Measurements from ENCODE around the gene HSD3B1. TPM values are rescaled to one million over a fixed set of nuclear protein-coding genes. Genes with fewer than 3 reads are reported as not detected.
A peak's percentile ranks its signal among the peaks of the same experiment; 100 is the strongest.

The HSD3B1 gene
- not detected for polyA plus RNA-seq (2012; ENCODE audit: insufficient read depth, insufficient read length)

DNA sequence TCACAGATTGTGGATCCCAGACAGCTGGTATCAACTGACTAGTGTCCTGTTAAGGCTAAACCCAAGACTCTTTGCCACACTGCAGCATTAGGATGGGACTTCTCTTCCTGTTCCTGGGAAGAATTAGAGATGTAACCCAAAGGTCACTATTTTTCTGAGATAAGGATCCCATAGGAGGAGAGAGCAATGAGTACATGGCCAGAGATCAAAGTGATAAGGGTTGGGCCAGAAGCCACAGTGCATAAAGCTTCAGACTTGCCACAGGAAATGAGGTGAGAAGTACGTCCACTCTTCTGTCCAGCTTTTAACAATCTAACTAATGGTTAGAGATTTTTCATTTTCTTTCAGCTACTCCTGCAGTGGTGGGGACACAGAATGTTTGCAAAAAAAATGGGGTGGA lies at the start of gene HSD3B1:
Gene HSD3B1, plus strand, starts transcription at position 270 of the 400 bp plus-strand sequence. CDS start 267 bp downstream, outside the sequence.
- no peak within 1 kb of the TSS for H3K4me3 ChIP-seq (ENCODE audit: low read length)
- DNase-seq (ENCODE audit: low read depth, low spot score), result no peak

DNA sequence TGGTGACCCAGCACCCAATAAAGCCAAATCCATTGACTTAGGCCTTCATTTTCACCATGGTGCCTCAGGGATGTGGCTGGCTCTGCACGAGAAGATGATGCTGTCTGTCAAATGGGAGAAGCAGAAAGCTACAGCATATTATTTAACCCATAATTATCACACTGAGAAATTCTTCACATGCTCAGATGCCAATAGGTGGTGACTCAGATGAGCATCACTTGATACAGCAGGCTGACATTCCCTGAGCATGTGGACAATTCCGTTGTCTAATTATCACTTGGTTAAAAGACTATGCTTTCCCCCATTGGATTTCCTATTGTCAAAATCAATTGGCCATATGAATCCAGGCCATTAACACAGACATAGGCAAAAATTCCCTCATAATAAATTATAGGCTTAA lies 44.0 kb upstream of the HSD3B1 start:
- DNase-seq (ENCODE audit: low read depth, low spot score), result no peak
- no peak overlapping the region for H3K4me3 ChIP-seq (ENCODE audit: low read length)

DNA sequence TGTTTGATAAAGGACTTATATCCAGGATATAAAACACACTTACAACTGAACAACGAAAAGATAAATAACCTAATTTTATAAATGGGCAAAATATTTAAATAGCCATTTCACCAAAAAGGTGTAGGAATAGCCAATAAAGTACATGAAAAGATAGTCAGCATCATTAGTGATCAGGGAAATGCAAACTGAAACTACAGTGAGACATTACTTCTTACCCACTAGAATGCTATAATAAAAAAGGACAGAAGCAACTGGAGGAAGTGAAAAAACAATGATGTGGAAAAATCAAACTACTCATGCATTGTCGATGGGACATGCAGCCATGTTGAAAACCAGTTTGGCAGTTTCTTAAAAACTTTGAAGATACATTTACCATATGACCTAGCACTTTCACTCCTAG lies 43.4 kb upstream of the HSD3B1 start:
- DNase-seq (ENCODE audit: low read depth, low spot score), result no peak
- H3K4me3 ChIP-seq (ENCODE audit: low read length), result no peak overlapping the region

DNA sequence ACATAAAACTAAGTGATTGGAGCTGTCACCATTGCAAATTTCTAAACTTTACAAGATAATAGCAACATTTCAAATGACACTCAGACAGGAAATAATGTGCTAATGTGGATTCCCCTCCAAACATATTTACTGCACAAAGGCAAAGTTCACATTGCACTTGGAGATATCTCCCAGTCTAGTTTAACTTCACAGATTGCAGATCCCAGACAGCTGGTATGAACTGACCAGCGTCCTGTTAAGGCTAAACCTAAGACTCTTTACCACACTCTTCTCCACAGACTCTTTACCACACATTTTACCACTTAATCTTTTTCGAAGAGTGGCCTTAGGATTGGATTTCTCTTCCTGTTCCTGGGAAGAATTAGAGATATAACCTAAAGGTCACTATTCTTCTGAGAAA lies 40.6 kb upstream of the HSD3B1 start:
- DNase-seq (ENCODE audit: low read depth, low spot score), result no peak

DNA sequence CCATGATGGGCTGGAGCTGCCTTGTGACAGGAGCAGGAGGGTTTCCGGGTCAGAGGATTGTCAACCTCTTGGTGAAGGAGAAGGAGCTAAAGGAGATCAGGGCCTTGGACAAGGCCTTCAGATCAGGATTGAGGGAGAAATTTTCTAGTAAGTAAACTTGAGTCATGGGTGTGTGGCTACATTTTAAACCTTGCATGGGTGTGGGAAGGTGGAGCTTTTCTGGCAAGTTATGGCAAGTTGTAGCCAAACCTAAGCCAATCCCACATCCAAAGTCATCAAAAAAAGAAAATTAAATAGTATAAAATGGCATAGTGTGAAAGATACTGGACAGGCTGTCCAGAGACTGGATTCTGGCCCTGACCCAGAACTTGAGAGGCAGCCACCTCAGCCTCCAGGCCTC lies 39.8 kb upstream of the HSD3B1 start:
- H3K4me3 ChIP-seq (ENCODE audit: low read length), result no peak overlapping the region
- DNase-seq (ENCODE audit: low read depth, low spot score), result no peak

More for the DNA sequence above, 40.6 kb upstream of the HSD3B1 start:
- no peak overlapping the region for H3K4me3 ChIP-seq (ENCODE audit: low read length)

DNA sequence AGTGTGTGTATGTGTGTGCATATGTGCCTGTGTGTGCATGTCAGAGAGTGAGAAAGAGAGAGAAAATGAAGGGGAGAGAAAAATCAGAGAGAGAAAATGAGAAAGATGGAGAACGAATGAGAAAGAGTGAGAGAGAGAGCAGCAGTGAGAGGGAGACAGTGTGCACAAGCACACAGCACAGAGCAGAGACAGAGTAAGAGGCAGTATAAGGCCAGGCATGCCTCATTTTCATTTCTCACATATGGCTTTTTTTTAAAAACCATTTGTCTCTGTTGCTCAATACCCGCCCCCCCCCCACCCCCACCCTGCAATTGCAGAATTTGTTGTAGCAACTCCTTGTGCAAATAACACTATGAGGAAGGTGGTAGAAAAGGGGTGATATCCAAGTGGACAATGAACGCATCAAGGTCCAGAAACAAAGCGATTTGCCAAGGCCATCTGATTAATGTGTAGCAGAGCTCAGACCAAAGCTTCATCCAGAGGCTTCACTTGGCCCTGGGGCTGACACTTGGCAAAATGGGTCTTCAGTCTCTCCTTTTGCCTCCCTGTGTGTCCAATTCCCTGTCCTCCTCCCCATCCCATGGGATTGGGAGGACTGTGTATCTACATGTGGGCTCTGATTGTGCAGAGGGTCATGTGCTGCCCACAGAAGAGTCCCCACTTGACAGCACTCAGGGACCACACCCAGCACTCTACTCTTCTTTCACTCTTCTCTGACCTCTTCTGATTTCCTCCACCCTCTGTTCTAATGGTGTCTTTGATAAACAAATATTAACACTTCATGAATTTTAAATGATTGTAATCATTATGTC lies 38.9 kb upstream of the HSD3B1 start:
- DNase-seq (ENCODE audit: low read depth, low spot score), result no peak
- H3K4me3 ChIP-seq (ENCODE audit: low read length), result no peak overlapping the region

DNA sequence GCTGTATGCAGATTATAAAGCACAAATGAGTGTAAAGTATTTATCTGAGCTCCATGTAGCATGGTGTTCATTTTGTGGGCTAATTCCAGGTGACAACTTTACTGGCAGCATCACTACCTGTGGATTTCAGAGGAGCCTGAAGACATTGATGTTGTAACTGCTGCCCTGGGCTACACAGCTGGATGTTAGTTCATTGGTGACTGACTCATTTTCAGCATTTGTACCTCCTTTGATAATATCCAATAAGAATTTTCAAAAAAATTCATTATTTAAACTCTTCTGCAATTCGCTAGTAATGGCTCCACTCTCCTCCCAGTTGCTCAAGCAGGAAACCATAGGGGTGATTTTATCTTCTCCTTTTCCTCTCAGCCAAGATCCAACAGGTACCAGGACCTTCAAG lies 37.3 kb upstream of the HSD3B1 start:
- no peak for DNase-seq (ENCODE audit: low read depth, low spot score)
- no peak overlapping the region for H3K4me3 ChIP-seq (ENCODE audit: low read length)

DNA sequence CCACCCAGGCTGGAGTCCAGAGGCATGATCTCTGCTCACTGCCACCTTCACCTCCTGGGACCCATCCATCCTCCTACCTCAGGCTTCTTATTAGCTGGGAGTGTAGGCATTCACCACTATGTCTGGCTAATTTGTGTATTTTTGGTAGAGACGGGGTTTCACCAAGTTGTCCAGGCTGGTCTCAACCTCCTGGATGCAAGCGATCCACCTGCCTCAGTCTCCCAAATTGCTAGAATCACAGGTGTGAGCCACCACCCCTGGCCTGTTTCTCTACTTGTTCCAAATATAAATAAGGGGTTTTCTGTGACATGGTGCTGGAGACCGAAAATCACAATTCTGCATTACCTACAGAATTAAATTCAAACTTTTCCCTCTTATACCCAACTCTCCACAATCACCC lies 36.6 kb upstream of the HSD3B1 start:
- no peak overlapping the region for H3K4me3 ChIP-seq (ENCODE audit: low read length)
- no peak for DNase-seq (ENCODE audit: low read depth, low spot score)

DNA sequence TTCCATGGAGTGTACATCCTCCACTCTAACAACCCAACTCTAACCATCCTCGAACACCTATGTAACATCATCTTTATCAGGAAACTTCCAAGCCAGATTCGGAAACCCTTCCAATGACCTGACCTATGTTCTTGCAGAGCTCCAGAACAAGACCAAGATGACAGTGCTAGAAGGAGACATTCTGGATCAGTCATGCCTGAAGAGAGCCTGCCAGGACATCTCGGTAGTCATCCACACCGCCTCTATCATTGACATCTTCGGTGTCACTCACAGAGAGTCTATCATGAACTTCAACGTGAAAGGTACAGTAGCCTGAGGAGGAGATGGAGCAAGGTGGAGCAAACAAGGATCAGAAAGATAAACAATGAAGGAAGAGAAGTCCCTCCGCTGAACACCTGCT lies 36.1 kb upstream of the HSD3B1 start:
- no peak overlapping the region for H3K4me3 ChIP-seq (ENCODE audit: low read length)
- DNase-seq (ENCODE audit: low read depth, low spot score), result no peak

DNA sequence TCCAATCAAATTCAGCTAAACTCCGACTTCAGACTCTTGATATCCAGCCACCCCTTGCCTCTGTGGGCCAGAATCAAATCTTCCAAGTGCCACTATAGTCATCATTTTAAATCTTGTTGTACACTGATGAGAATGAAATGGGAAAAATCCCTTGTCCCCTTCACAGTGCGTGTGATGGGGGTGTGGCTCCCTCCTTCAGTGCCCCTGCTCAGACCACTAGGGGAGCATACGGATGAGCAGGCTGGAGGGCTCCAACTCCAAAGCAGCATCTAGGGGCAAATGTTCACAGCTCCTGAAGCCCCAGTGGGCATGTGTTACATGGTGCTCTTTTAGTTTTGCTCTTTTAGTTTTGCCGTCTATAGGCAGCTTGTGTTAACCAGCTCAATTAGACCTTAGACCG lies 35.4 kb upstream of the HSD3B1 start:
- DNase-seq (ENCODE audit: low read depth, low spot score), result no peak

DNA sequence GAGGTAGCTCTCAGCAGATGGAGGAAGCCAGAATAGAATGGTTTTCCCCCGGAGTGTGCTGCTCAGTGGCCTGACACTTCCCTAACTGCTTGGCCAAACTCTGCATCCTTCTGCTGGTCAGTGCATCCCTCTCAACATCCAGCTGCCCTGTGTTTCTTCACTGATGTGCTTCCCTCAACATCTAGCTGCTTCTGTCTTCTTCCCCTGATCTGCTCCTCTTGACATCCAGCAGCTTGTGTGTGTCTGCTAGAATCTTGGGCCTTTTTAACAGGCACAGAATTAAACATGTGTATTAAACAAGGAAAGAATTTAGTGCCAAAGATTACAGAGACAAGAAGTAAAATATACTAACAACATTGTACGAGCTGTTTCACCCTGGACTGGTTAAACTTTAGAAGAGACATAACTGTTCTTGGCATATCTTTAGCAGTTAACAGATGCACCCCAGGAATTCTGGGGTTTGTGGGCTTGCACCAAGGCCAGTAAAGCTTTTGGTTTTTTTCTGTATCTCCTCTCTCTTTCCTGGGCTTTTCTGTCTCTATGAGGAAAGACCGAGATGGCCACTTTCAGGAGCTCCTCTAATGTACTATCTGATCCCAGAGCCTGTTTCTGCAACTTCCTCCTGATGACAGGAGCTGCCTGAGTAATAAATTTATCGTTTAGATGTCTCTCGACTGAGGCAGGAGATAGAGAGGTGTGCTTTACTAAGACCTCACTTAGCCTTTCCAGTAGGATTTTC lies 34.8 kb upstream of the HSD3B1 start:
- no peak for DNase-seq (ENCODE audit: low read depth, low spot score)
- H3K4me3 ChIP-seq (ENCODE audit: low read length), result no peak overlapping the region

More for the DNA sequence above, 35.4 kb upstream of the HSD3B1 start:
- no peak overlapping the region for H3K4me3 ChIP-seq (ENCODE audit: low read length)

DNA sequence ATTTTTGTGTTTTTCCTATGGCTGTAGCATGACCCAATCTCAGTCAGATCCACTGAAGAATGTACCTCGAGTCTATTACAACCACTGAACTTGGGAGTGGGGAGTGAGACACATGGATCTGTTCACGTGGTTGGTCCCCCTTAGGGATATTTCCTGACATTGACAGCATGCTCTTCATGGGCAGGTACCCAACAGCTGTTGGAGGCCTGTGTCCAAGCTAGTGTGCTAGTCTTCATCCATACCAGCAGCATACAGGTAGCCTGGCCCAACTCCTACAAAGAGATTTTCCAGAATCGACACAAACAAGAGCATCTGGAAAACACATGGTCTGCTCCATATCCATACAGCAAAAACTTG lies 34.2 kb upstream of the HSD3B1 start:
- no peak overlapping the region for H3K4me3 ChIP-seq (ENCODE audit: low read length)
- no peak for DNase-seq (ENCODE audit: low read depth, low spot score)

DNA sequence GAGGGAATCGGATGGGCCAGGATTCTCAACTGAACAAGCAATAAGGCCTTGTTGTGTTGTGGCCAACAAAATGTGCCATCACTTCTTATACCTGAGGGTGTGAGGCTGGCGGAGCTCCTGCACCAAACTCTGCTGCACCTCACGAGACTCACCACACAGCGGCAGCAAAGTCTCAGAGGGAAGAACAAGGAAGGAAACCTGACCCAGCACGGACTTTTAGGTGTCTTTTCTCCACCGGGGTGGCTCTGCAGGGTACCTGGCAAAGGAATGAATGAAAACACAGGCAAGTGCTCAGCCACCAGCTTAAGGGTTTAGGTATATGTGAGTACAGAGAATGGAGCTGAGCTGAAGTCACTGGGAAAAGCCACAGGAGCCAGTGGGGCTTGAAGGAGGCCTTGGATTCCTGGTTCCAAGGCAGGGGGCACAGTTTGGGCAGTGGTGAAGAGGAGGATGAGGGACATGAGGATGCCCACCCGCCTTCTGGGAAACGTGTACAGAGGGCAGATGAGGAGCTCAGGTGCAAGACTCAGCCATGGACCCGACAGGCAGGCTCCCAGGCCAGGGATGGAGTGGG lies 31.1 kb upstream of the HSD3B1 start:
- peak; percentile 33 for DNase-seq (ENCODE audit: low read depth, low spot score)
- H3K4me3 ChIP-seq (ENCODE audit: low read length), result no peak overlapping the region

DNA sequence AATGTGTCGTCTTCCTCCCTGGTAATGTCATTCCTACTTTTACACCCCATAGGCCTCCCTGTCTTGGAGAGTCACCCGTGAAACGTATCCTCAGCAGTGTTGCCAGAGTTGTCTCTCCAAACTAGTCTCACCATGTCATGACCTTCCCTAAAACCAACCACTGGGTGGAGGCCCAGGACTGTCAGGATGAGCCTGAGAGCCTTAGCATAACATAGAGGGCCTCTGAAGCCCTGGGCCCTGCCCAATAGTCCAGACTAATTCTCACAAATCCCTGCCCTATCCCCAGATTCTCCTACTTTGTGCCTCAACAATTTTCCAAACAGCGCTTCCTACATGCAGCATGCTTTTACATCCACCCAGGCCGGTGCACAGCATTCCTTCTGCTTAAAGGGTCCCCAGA lies 29.3 kb upstream of the HSD3B1 start:
- H3K4me3 ChIP-seq (ENCODE audit: low read length), result no peak overlapping the region
- DNase-seq (ENCODE audit: low read depth, low spot score), result no peak

DNA sequence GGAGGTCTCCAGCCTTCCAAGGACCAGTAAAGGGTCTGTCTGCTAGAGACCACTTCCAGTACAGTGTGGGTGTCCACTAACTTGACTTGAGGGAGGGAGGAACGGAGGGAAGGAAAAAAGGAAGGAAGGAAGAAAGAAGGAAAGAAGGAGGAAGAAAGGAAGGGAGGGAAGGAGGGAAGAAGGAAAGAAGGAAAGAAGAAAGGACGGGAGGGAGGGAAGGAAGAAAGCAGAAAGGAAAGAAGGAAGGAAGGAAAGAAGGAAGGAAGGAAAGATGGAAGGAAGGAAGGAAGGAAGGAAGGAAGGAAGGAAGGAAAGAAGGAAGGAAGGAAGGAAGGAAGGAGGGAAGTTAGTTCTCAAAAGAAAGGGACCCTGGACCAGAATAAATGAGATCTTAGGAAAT lies 26.8 kb upstream of the HSD3B1 start:
- no peak overlapping the region for H3K4me3 ChIP-seq (ENCODE audit: low read length)
- DNase-seq (ENCODE audit: low read depth, low spot score), result no peak

DNA sequence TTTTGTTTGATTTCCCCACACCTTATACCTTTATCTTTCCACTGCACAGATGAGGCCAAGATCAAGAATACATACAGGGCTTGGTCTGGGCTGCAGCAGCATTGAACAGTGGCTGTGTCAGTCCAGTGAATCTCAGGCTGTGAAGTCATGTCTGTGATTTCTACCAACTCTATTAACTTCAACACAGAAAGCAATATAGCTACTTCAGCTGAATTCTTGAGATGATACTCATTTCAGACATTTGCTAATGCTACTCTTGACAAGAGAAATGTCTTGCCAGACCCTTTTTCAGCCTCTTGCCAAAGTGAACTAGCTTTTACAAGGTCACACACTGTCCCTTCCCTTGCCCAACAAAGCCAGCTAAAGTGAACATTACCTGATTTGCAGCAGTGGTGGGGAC lies 25.1 kb upstream of the HSD3B1 start:
- no peak overlapping the region for H3K4me3 ChIP-seq (ENCODE audit: low read length)
- no peak for DNase-seq (ENCODE audit: low read depth, low spot score)

DNA sequence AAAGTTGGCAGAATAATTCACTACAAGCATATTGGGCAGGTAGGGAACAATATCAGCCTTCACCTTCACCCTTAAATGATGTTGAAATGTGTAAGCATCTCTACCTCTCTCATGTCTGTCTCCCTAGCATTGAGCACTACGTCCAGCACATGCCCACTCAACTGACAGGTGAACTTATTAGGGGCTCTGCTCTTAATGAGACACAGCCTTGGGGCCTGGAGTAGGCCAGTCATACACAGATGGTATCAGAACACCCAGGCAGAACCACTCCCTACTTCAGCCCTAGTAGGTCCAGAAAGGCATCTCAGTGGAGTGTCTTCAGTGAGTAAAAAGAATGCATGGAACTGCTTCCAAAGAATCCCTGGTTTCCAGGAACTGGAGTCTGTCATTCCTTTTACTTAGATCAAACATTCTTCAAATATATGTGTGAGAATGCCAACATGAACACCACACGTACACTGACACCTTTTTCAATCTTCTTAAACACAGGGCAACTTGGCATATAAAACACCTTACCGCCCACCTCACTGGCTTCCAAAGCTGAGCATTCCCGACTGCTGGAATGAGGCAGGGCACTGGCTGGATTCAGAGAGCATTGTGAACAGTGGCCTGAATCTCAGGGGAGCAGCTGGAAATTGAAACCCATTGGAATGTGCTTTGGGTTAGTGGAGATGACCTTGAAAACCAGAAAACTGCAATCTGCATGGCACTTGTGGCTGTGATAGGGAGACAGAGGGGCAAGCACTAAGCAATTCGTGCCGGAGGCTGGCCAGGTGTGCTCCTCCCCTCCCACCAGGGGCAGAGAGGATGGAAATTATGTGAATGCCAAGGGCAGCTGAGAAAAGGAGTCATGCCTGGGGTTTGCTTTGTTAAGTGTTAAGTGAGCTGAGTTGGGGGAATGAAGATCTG lies 24.2 kb upstream of the HSD3B1 start:
- no peak overlapping the region for H3K4me3 ChIP-seq (ENCODE audit: low read length)
- no peak for DNase-seq (ENCODE audit: low read depth, low spot score)

DNA sequence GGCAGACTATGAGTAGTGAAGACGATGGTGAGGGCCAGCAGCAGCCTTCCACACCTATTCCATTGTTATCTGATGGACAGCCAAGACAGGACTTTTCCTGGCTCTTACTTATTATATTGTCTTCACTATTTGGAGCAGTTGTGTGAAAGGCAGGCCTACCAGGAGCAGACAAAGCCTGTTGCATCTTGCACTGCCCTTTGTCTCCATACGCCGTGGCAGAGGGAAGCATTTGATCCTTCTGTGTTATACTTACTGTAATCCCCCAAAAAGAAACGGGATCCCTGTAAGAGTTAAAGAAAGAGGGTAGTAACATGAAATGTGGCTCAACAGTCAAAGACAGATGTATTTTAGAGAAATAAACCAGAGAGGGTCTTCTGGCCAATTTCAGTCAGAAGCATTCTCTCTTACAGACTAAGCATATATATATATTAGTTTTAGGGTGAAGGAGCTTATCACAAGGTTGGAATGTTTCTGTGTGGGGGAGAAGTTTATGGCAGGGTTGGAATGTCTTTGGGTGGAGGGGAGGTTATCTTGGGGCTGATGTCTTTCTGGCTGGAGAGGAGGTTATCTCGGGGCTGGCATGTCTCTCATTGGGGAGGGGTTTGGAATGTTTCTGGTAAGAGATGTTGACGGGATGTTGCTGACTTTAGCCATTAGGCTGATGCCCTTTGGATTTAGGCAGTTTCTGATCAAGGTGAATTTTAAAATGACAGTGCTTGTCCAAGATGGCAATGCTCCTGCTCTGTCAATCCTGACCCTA lies 23.4 kb upstream of the HSD3B1 start:
- no peak for DNase-seq (ENCODE audit: low read depth, low spot score)
- H3K4me3 ChIP-seq (ENCODE audit: low read length), result no peak overlapping the region

DNA sequence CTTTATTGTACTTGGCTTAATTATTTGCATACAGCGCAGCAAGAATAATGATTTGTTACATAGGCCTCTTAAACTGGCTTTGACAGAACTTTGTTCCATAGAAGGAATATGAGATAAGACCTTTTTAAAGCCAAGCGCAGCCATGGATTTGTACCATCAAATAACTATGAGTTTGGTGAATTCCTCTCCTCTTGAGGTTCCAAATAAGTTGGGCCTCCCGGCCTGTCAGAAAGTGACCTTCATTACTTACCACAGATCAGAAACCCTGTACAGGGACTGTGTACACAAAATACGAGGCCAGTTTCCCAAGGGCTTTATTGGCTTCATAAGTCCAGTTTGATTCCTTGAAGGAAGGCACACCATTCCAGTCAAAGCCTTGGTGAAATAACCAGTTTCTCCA lies 21.8 kb upstream of the HSD3B1 start:
- no peak overlapping the region for H3K4me3 ChIP-seq (ENCODE audit: low read length)
- DNase-seq (ENCODE audit: low read depth, low spot score), result no peak
